Measurements from ENCODE around the gene NUCB2.

The NUCB2 gene

GRCh38 chr11:17268902-17269301 is 7.6 kb upstream of the NUCB2 start:
- no peak for DNase-seq (ENCODE audit: low spot score)

- no peak for DNase-seq (ENCODE audit: low spot score)
These were observed 3.7 kb upstream of the NUCB2 start for GRCh38 chr11:17272801-17273200.

- DNase-seq (ENCODE audit: low spot score), result no peak
These were observed 3.3 kb upstream of the NUCB2 start for GRCh38 chr11:17273211-17273610.

GRCh38 chr11:17273668-17274282 is 2.8 kb upstream of the NUCB2 start:
- DNase-seq (ENCODE audit: low spot score), result no peak

- no peak for DNase-seq (ENCODE audit: low spot score)
These were observed 921 bp upstream of the NUCB2 start for GRCh38 chr11:17275400-17276235.

- peak; percentile 66 for DNase-seq (ENCODE audit: low spot score)
These were observed 565 bp downstream of the NUCB2 start for GRCh38 chr11:17277024-17277584.

GRCh38 chr11:17280494-17281127 is 4.1 kb downstream of the NUCB2 start:
- no peak for DNase-seq (ENCODE audit: low spot score)

GRCh38 chr11:17286332-17286731 is 9.8 kb downstream of the NUCB2 start:
- no peak for DNase-seq (ENCODE audit: low spot score)

GRCh38 chr11:17287058-17287457 is 10.5 kb downstream of the NUCB2 start:
- no peak for DNase-seq (ENCODE audit: low spot score)

GRCh38 chr11:17291710-17292109 is 15.2 kb downstream of the NUCB2 start:
- DNase-seq (ENCODE audit: low spot score), result no peak

- DNase-seq (ENCODE audit: low spot score), result no peak
These were observed 16.8 kb downstream of the NUCB2 start for GRCh38 chr11:17293311-17293710.

- peak; percentile 52 for DNase-seq (ENCODE audit: low spot score)
These were observed 17.5 kb downstream of the NUCB2 start for GRCh38 chr11:17294033-17294432.

GRCh38 chr11:17296852-17297559 is 20.5 kb downstream of the NUCB2 start:
- peak; percentile 75 for DNase-seq (ENCODE audit: low spot score)

- peak; percentile 88 for DNase-seq (ENCODE audit: low spot score)
These were observed 21.8 kb downstream of the NUCB2 start for GRCh38 chr11:17298302-17298701.

GRCh38 chr11:17300372-17300771 is 23.8 kb downstream of the NUCB2 start:
- no peak for DNase-seq (ENCODE audit: low spot score)

- DNase-seq (ENCODE audit: low spot score), result no peak
These were observed 37.1 kb downstream of the NUCB2 start for GRCh38 chr11:17313349-17314231.

- no peak for DNase-seq (ENCODE audit: low spot score)
These were observed 37.7 kb downstream of the NUCB2 start for GRCh38 chr11:17314232-17314547.

GRCh38 chr11:17314904-17315426 is 38.4 kb downstream of the NUCB2 start:
- no peak for DNase-seq (ENCODE audit: low spot score)

- no peak for DNase-seq (ENCODE audit: low spot score)
These were observed 52.4 kb downstream of the NUCB2 start for GRCh38 chr11:17328871-17329494.

- DNase-seq (ENCODE audit: low spot score), result no peak
These were observed 55.1 kb downstream of the NUCB2 start for GRCh38 chr11:17331669-17332068.

Data from activated CD4-positive, alpha-beta T cell treated with anti-CD3 and anti-CD28 coated beads, Interleukin-2, Interleukin-4, amounts not matched to agents 100 ng/mL and 50 ng/mL, durations not matched to agents 16 hours and 8 hours (primary cell).